ENCODE data around the gene GBX2. TPM values are rescaled to one million over a fixed set of nuclear protein-coding genes. Genes with fewer than 3 reads are reported as not detected.

The GBX2 gene
- total and polyA plus RNA-seq, 10 of the 15 experiments (the other 5 are each of a cell fraction or from before 2014, with no cell fraction given) = not detected

DNA sequence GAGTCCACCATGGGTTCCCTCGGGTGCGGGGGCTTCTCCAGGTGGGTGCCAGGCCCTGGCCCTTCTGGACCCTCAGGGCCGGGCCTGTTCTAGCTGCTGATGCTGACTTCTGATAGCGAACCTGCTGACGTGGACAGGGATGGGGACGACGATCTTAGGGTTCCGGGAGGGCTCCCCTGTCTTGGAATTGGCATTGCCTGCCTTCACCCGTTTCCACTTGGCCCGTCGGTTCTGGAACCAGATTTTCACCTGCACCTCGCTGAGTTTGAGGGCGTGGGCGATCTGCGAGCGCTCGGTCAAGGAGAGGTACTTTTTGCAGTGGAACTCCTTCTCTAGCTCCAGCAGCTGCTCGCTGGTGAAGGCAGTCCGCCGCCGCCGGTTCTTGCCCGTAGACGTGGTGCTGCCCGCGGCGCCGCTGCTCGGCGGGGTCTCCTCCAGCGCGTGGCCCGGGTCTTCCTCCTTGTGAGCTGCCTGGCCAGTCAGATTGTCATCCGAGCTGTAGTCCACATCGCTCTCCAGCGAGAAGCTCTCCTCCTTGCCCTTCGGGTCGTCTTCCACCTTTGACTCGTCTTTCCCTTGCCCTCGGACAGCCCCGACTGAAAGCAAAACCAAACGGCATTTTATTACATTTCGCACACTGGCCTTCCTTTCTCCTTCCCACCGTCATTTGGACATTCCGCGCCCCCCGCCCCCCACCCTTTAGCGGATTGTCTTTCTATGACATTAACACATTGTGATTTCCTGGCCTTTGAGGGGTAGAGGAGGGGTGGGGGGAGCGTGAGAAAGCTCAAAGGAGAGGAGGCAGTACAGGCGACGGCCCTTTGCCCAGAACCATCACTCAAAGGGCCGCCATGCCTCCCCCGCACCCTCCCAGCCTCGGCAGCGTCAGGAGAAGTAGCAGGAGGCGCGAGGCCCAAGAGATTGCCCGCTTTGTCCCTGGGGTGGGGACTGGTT, 2.1 kb downstream of the GBX2 start:
- no peak overlapping the region for H3K9ac ChIP-seq (ENCODE audit: control insufficient read depth, insufficient read depth, low read length)
- H3K9me3 ChIP-seq (replicated peaks; ENCODE audit: control insufficient read depth, insufficient read depth, low read length) = peaks cover 2% of the 10 kb centered on the region; the same call in 2 of the 3 replicates
- in situ Hi-C loops (cut with MboI) (no loop called here), intact Hi-C loops (cut with micrococcal nuclease; ENCODE audit: unreplicated experiment) (no loop called here)
- H2AFZ ChIP-seq (ENCODE audit: control insufficient read depth, low read depth, low read length) = no peak overlapping the region
- ChIA-PET POLR2A (no interaction called here), RAD21 (ENCODE audit: unreplicated experiment) (no interaction called here), CTCF (no interaction called here), SMC1A (ENCODE audit: uncharacterized antibody, unreplicated experiment) (no interaction called here)
- no peak for ATAC-seq
- H3K4me3 ChIP-seq = no peak overlapping the region
- 41% methylated on average over 48 of the region's 58 CpGs for WGBS (ENCODE audit: insufficient coverage, insufficient replicate concordance, low lambda C conversion rate, missing lambda C conversion rate)
- H3K79me2 ChIP-seq (ENCODE audit: control insufficient read depth, insufficient read depth, low read length) = no peaks in the 10 kb centered on the region
- H3K36me3 ChIP-seq (ENCODE audit: control insufficient read depth in 2 of 2, insufficient read depth in 2 of 2, low read length in 1 of 2) = no peaks in the 10 kb centered on the region
- no peak for TF ChIP-seq PML (IDR thresholded peaks at IDR 0.05; ENCODE audit: low read length)
- TF ChIP-seq ZNF207 (IDR thresholded peaks at IDR 0.05; ENCODE audit: borderline replicate concordance) = no peak
- TF ChIP-seq CEBPB (IDR thresholded peaks at IDR 0.05; ENCODE audit: borderline replicate concordance in 1 of 2, low read depth in 2 of 2, low read length in 2 of 2) = no peak
- TF ChIP-seq SUZ12 (IDR thresholded peaks at IDR 0.05; ENCODE audit: unreplicated experiment) = no peak
- no peak for TF ChIP-seq ZNF622 (IDR thresholded peaks at IDR 0.05)
- TF ChIP-seq GATAD2B (conservative IDR thresholded peaks at IDR 0.05; ENCODE audit: low read depth) = no peak
- no peak for TF ChIP-seq CREM (IDR thresholded peaks at IDR 0.05; ENCODE audit: low read depth)
- TF ChIP-seq FOS (IDR thresholded peaks at IDR 0.05; ENCODE audit: borderline replicate concordance, extremely low read depth, insufficient read length) = no peak
- TF ChIP-seq RFX5 (IDR thresholded peaks at IDR 0.05; ENCODE audit: low read depth, low read length) = no peak
- no peak for TF ChIP-seq TCF7 (IDR thresholded peaks at IDR 0.05; ENCODE audit: borderline replicate concordance)
- no peak for TF ChIP-seq IKZF2 (IDR thresholded peaks at IDR 0.05)
- TF ChIP-seq HCFC1 (IDR thresholded peaks at IDR 0.05; ENCODE audit: low read length) = no peak
- no peak for DNase-seq (ENCODE audit: low read depth, low spot score)
- FAIRE-seq = no peak
- H3K27ac ChIP-seq (ENCODE audit: control insufficient read depth, insufficient read depth) = no peak overlapping the region
- no peak overlapping the region for H3K4me2 ChIP-seq (ENCODE audit: control insufficient read depth, insufficient read depth)
- H4K20me1 ChIP-seq (ENCODE audit: control insufficient read depth, insufficient read depth) = no peaks in the 10 kb centered on the region
- peaks cover 4 to 13% of the 10 kb centered on the region in 2 experiments for H3K27me3 ChIP-seq (replicated peaks in 1 of 2; ENCODE audit: control insufficient read depth in 2 of 2, insufficient read depth in 2 of 2, low read length in 1 of 2)
- no TSS peak for BruUV-seq (replicated peaks)
- H3K4me1 ChIP-seq (ENCODE audit: control insufficient read depth, insufficient read depth, low read length) = no peaks in the 10 kb centered on the region

Measured in GM12878 (cell line).